BJ (cell line): ENCODE measurements around the gene ALG12. TPM values are rescaled to one million over a fixed set of nuclear protein-coding genes. Genes with fewer than 3 reads are reported as not detected.

ENCODE experiments used
- CTCF ChIA-PET: fragments of 350-600 bp; formaldehyde crosslinking; extraction: SDS; loops from one replicate; lab custom pipeline; 2021; ENCODE audit warnings: antibody characterized with exemption, inconsistent platforms; lab: Yijun Ruan, JAX
- POLR2A ChIA-PET: fragments of 300-600 bp; sonication (Branson Sonifier 250); formaldehyde crosslinking; extraction: SDS; loops from one replicate; lab custom pipeline; 2021; ENCODE audit warnings: antibody characterized with exemption; lab: Charles Lee
- DNase-seq: peaks from one replicate; pipeline ENCODE4 v3.0.0-alpha.2; 2011; ENCODE audit warnings: low read depth
- H3K27me3 ChIP-seq: 2 replicates; pipeline ENCODE4 v1.6.0; 2011; ENCODE audit warnings: low read length; ENCODE audit not compliant: control insufficient read depth, insufficient read depth
- H3K36me3 ChIP-seq: 2 replicates; pipeline ENCODE4 v1.5.1; 2011; ENCODE audit warnings: low read length; ENCODE audit not compliant: control insufficient read depth, insufficient read depth
- H3K4me3 ChIP-seq: 2 replicates; pipeline ENCODE4 v1.5.1; 2011; ENCODE audit warnings: low read depth, mild to moderate bottlenecking, control low read depth, low read length
- polyA plus RNA-seq: library from polyadenylated mRNA; depleted of rRNA; stranded (reverse); fragments of >200 nt; gene quantifications from 2 replicates; pipeline ENCODE4 v1.2.3, GENCODE V29; 2011
- TF ChIP-seq, protein P1 (sequence below): IDR thresholded peaks from 2 replicates; pipeline ENCODE4 v1.5.1; 2011; ENCODE audit warnings: low read depth, mild to moderate bottlenecking, control low read depth, inconsistent platforms, low read length, moderate library complexity; ENCODE audit not compliant: insufficient read depth

ALG12 gene
- polyA plus RNA-seq, 1 experiment: 7.9 TPM

GRCh38 chr22:49885881-49886280 is 32.4 kb downstream of the ALG12 start:
- Histone ChIP-seq H3K4me3 (no peak overlapping the region), H3K36me3 (peaks cover 26% of the 10 kb centered on the region), H3K27me3 (no peaks in the 10 kb centered on the region)
- DNase-seq: no peak
- CTCF ChIA-PET: no interaction called here
- TF ChIP-seq, protein P1, sequence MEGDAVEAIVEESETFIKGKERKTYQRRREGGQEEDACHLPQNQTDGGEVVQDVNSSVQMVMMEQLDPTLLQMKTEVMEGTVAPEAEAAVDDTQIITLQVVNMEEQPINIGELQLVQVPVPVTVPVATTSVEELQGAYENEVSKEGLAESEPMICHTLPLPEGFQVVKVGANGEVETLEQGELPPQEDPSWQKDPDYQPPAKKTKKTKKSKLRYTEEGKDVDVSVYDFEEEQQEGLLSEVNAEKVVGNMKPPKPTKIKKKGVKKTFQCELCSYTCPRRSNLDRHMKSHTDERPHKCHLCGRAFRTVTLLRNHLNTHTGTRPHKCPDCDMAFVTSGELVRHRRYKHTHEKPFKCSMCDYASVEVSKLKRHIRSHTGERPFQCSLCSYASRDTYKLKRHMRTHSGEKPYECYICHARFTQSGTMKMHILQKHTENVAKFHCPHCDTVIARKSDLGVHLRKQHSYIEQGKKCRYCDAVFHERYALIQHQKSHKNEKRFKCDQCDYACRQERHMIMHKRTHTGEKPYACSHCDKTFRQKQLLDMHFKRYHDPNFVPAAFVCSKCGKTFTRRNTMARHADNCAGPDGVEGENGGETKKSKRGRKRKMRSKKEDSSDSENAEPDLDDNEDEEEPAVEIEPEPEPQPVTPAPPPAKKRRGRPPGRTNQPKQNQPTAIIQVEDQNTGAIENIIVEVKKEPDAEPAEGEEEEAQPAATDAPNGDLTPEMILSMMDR: no peak
- POLR2A ChIA-PET: no interaction called here

DNA sequence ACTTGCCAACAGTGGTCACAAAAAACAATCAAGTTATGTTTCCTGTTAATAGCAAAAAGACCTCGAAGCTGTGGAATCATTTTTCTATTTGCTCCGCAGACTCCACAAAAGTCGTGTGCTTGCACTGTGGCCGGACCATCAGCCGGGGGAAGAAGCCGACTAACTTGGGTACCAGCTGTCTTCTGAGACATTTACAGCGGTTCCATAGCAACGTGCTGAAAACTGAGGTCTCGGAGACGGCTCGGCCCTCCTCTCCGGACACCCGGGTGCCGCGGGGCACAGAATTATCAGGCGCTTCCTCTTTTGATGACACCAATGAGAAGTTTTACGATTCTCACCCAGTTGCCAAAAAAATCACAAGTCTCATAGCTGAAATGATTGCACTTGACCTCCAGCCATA is 33.0 kb downstream of the ALG12 start:
- TF ChIP-seq, protein P1: no peak
- DNase-seq: no peak
- no peak overlapping the region for H3K4me3 ChIP-seq
- no peaks in the 10 kb centered on the region for H3K27me3 ChIP-seq
- ChIA-PET POLR2A (no interaction called here), CTCF (interaction anchor here (0.8 to 0.9 kb wide), 2 partner anchors 11 to 28 kb away, joined by 3 to 4 read pairs; no protein-coding TSS in a partner anchor)
- H3K36me3 ChIP-seq: peaks cover 24% of the 10 kb centered on the region

DNA sequence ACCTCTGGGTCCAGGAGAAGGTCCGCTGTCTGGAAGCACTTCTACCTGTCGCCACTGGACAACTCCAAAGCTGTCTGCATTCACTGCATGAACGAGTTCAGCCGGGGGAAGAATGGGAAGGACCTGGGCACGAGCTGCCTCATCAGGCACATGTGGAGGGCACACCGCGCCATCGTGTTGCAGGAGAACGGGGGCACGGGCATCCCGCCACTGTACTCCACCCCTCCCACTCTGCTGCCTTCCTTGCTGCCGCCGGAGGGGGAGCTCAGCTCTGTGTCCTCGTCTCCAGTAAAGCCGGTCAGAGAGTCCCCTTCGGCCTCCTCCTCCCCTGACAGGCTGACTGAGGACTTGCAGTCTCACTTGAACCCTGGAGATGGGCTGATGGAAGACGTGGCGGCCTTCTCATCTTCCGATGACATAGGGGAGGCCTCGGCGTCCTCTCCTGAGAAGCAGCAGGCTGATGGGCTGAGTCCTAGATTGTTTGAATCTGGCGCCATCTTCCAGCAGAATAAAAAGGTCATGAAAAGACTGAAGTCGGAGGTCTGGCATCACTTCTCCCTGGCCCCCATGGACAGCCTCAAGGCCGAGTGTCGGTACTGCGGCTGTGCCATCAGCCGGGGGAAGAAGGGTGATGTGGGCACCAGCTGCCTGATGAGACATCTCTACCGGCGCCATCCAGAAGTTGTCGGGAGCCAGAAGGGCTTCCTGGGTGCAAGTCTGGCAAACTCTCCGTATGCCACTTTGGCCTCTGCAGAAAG is 33.6 kb downstream of the ALG12 start:
- ChIA-PET POLR2A (no interaction called here), CTCF (interaction anchor here (0.8 to 0.9 kb wide), 2 partner anchors 11 to 27 kb away, joined by 3 to 4 read pairs; no protein-coding TSS in a partner anchor)
- no peaks in the 10 kb centered on the region for H3K27me3 ChIP-seq
- TF ChIP-seq, protein P1: no peak
- H3K4me3 ChIP-seq: no peak overlapping the region
- peaks cover 24% of the 10 kb centered on the region for H3K36me3 ChIP-seq
- no peak for DNase-seq

- POLR2A ChIA-PET: no interaction called here
These were observed 34.2 kb downstream of the ALG12 start for GRCh38 chr22:49884075-49884474.

GRCh38 chr22:49883294-49883640 is 35.0 kb downstream of the ALG12 start:
- TF ChIP-seq, protein P1: no peak
- Histone ChIP-seq H3K27me3 (no peaks in the 10 kb centered on the region), H3K4me3 (no peak overlapping the region), H3K36me3 (peaks cover 22% of the 10 kb centered on the region)
- DNase-seq: no peak
- POLR2A ChIA-PET: no interaction called here
- CTCF ChIA-PET: no interaction called here

More at GRCh38 chr22:49884075-49884474, 34.2 kb downstream of the ALG12 start:
- CTCF ChIA-PET: no interaction called here
- peaks cover 24% of the 10 kb centered on the region for H3K36me3 ChIP-seq
- TF ChIP-seq, protein P1: no peak
- H3K27me3 ChIP-seq: no peaks in the 10 kb centered on the region
- no peak for DNase-seq
- no peak overlapping the region for H3K4me3 ChIP-seq
